Aorta (tissue), 5 donors: Measurements from ENCODE around the gene DAPK3. TPM values are rescaled to one million over a fixed set of nuclear protein-coding genes. Genes with fewer than 3 reads are reported as not detected.
"Not testable (repeated sequence)": the region's sequence is repeated elsewhere in the genome, so short reads cannot be mapped to it uniquely, and the experiment has no call there.

Source experiments
- ATAC-seq: fragments of 200-7000 bp; cut with Tn5 transposase; one replicate; pipeline ENCODE4 v1.9.1; 2022; ENCODE audit warnings: moderate library complexity; ENCODE audit not compliant: low FRiP score
- DNase-seq, 2 donors: peaks; one replicate each; pipeline ENCODE4 v3.0.0-alpha.2; 2020
- H3K27ac ChIP-seq, 2 donors: one replicate each; pipeline ENCODE4 v1.5.1; 2013; ENCODE audit warnings: low read length in 2 of 2, mild to moderate bottlenecking in 2 of 2, moderate library complexity in 2 of 2, control low read depth in 1 of 2, inconsistent platforms in 1 of 2, low read depth in 1 of 2
- H3K27me3 ChIP-seq, 2 donors: one replicate each; pipeline ENCODE4 v1.6.1; 2013; ENCODE audit warnings: control low read depth in 1 of 2, low read length in 1 of 2, mild to moderate bottlenecking in 1 of 2, moderate library complexity in 1 of 2; ENCODE audit not compliant: insufficient read depth in 2 of 2, control insufficient read depth in 1 of 2
- H3K36me3 ChIP-seq, 2 donors: one replicate each; pipeline ENCODE4 v1.6.1; 2013; ENCODE audit warnings: control low read depth in 1 of 2, low read length in 1 of 2, mild to moderate bottlenecking in 1 of 2; ENCODE audit not compliant: insufficient read depth in 2 of 2, control insufficient read depth in 1 of 2
- H3K4me1 ChIP-seq, 2 donors: one replicate each; pipeline ENCODE4 v1.6.1; 2013; ENCODE audit warnings: low read length in 2 of 2, control low read depth in 1 of 2, mild to moderate bottlenecking in 1 of 2, moderate library complexity in 1 of 2; ENCODE audit not compliant: insufficient read depth in 2 of 2, control insufficient read depth in 1 of 2
- H3K4me3 ChIP-seq, 2 donors: one replicate each; pipeline ENCODE4 v1.5.1; 2013; ENCODE audit warnings: low read length in 2 of 2, control low read depth in 1 of 2, mild to moderate bottlenecking in 1 of 2
- H3K9me3 ChIP-seq: one replicate; pipeline ENCODE4 v1.6.1; 2013; ENCODE audit warnings: mild to moderate bottlenecking, low read length; ENCODE audit not compliant: control insufficient read depth
- WGBS, 2 donors: extraction: QIAGEN DNeasy Blood & Tissue Kit; methylation state at CpG; one replicate each; pipeline ENCODE4 v1.1.7; 2013; 5-methylcytosine and 5-hydroxymethylcytosine counted together
- intact Hi-C, 2 donors: fragments of 100-400 bp; cut with DNase I; formaldehyde crosslinking; loops; one replicate each; pipeline versions ENCODE4 v1.14.2 to v1.15.0; 2022
- polyA plus RNA-seq, 2 donors: library from polyadenylated mRNA; stranded (reverse); fragments of 200-250 nt; gene quantifications; one replicate each; pipeline ENCODE4 v1.2.3, GENCODE V29; 2013
- total RNA-seq, 2 donors: library from RNA; stranded (reverse); fragmentation: NEBNext Ultra II Directional; extraction: Animal tissue kit (Norgen Biotek cat#: 25700); gene quantifications; one replicate each; pipeline ENCODE4 v1.2.1, GENCODE V29; 2021
- donor health status: healthy with polysubstance abuse.
- donor health status: Bipolar disorder and iron deficiency.
- donor health status: DM: no; HTN: no; CAD: no.
- donor health status: DM: no; HTN: no; CAD: no.
- donor health status: DM: yes; HTN: yes; CAD: no.

DAPK3 gene
- total and polyA plus RNA-seq, 4 donors, result 78.0 to 197 (median 132) TPM

GRCh38 chr19:4014541-4015491, 43.9 kb upstream of the DAPK3 start:
- 40 to 52% methylated on average over 25 of the region's 25 CpGs for WGBS, 2 donors
- Histone ChIP-seq H3K9me3 (no peaks in the 10 kb centered on the region), H3K36me3 (peaks cover 0 to 4% of the 10 kb centered on the region in 2 donors), H3K4me1 (no peaks in the 10 kb centered on the region), H3K27me3 (no peaks in the 10 kb centered on the region), H3K4me3 (no peak overlapping the region), H3K27ac (no peak overlapping the region)
- DNase-seq (no peak), ATAC-seq (peak; percentile 65)
- intact Hi-C loops, result no loop called here

GRCh38 chr19:4013886-4014540, 43.1 kb upstream of the DAPK3 start:
- Histone ChIP-seq H3K4me3 (no peak overlapping the region), H3K4me1 (no peaks in the 10 kb centered on the region), H3K9me3 (no peaks in the 10 kb centered on the region), H3K27ac (no peak overlapping the region), H3K27me3 (no peaks in the 10 kb centered on the region), H3K36me3 (peaks cover 0 to 4% of the 10 kb centered on the region in 2 donors)
- DNase-seq (no peak), ATAC-seq (no peak)
- 82 to 86% methylated on average over 20 of the region's 20 CpGs for WGBS, 2 donors
- intact Hi-C loops, result no loop called here

DNA sequence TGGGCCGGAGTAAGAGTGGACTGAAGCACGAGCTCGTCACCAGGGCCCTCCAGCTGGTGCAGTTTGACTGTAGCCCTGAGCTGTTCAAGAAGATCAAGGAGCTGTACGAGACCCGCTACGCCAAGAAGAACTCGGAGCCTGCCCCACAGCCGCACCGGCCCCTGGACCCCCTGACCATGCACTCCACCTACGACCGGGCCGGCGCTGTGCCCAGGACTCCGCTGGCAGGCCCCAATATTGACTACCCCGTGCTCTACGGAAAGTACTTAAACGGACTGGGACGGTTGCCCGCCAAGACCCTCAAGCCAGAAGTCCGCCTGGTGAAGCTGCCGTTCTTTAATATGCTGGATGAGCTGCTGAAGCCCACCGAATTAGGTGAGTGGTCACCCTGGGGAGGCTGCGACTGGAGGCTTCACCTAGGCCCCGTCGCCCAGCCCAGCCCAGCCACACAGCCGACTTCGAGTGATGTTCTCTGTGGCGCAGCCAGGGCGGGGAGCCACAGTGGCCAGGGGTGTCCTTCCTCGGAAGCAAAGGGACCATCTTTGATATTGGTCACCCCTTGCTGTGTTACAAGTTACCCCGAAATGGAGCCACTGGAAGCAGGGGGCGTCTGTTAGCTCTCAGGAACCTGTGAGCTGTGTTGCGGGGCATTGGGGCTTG, 42.2 kb upstream of the DAPK3 start:
- no peak overlapping the region for H3K27ac ChIP-seq
- WGBS, 2 donors, result 91 to 94% methylated on average over 33 of the region's 33 CpGs

DNA sequence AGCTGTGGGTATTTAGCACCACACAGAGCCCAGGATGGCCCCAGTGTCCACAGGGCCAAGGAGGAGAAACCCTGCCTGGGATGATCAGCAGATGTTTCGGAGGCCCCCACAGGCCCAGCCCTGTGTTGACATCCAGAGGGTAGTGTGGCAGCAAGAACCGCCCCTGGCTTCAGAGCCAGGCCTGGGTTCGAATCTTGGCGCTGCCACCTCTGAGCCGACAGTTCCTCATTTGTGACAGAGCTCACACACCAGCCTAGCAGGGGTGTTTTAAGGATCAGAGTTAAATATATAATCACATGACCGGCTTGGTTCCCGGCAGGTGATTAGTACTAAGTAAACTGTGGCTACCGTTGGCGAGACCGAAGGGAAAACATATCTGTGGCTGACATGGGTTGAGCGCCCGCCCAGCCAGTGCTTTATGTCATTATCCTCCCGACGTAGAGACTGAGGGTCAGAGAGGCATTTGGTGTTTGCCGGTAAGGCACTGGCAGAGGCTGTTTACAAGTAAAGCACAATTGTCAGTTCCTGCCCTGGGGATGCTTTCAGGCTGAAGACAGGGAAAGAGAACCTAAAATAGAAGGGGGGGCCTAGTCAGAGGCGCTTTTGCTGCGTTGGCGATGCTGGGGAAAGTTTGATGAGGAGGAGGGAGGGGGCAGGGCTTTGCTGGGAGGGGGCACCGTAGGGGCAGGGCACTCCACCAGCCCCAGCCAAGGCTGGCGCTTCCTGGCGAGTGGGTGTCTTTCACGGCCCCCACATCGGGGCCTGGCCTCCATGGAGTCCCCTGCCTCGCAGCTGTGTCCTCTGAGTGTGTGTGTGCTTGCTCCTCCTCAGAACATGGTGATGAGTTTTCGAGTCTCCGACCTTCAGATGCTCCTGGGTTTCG, 41.4 kb upstream of the DAPK3 start:
- no peak overlapping the region for H3K27ac ChIP-seq
- ATAC-seq (no peak), DNase-seq (no peak)
- no peak overlapping the region for H3K4me3 ChIP-seq
- H3K4me1 ChIP-seq, result no peaks in the 10 kb centered on the region
- H3K27me3 ChIP-seq, result no peaks in the 10 kb centered on the region
- peaks cover 0 to 4% of the 10 kb centered on the region in 2 donors for H3K36me3 ChIP-seq
- WGBS, 2 donors, result 87% methylated on average over 27 of the region's 27 CpGs
- no peaks in the 10 kb centered on the region for H3K9me3 ChIP-seq
- intact Hi-C loops, result no loop called here

More for the DNA sequence above, 42.2 kb upstream of the DAPK3 start:
- Histone ChIP-seq H3K4me1 (no peaks in the 10 kb centered on the region), H3K9me3 (no peaks in the 10 kb centered on the region), H3K36me3 (peaks cover 0 to 4% of the 10 kb centered on the region in 2 donors), H3K4me3 (no peak overlapping the region), H3K27me3 (no peaks in the 10 kb centered on the region)
- ATAC-seq (no peak), DNase-seq (no peak)
- intact Hi-C loops, result no loop called here

GRCh38 chr19:4011430-4011829, 40.5 kb upstream of the DAPK3 start:
- H3K27me3 ChIP-seq, intact Hi-C loops, ATAC-seq, H3K27ac ChIP-seq, DNase-seq, H3K9me3 ChIP-seq, H3K4me1 ChIP-seq, H3K36me3 ChIP-seq, H3K4me3 ChIP-seq: not testable (repeated sequence)
- 71 to 72% methylated on average over 6 of the region's 6 CpGs for WGBS, 2 donors

GRCh38 chr19:4010808-4011110, 39.9 kb upstream of the DAPK3 start:
- no peak for ATAC-seq
- Histone ChIP-seq H3K4me3 (no peak overlapping the region), H3K36me3 (peaks cover 0 to 4% of the 10 kb centered on the region in 2 donors), H3K27me3 (no peaks in the 10 kb centered on the region), H3K4me1 (no peaks in the 10 kb centered on the region), H3K9me3 (no peaks in the 10 kb centered on the region), H3K27ac (no peak overlapping the region)
- intact Hi-C loops, result no loop called here
- DNase-seq, result no peak
- 71 to 78% methylated on average over 14 of the region's 14 CpGs for WGBS, 2 donors

- intact Hi-C loops, result loop anchor here in 1 of 2 donors (5.0 kb wide), 1 partner anchor 47 kb away; no protein-coding TSS in a partner anchor
- no peak for ATAC-seq
Observed at GRCh38 chr19:4009990-4010807, 39.3 kb upstream of the DAPK3 start.

More at GRCh38 chr19:4009990-4010807, 39.3 kb upstream of the DAPK3 start:
- Histone ChIP-seq H3K9me3 (no peaks in the 10 kb centered on the region), H3K27ac (no peak overlapping the region), H3K27me3 (no peaks in the 10 kb centered on the region), H3K36me3 (peaks cover 0 to 4% of the 10 kb centered on the region in 2 donors), H3K4me1 (no peaks in the 10 kb centered on the region), H3K4me3 (no peak overlapping the region)
- 63 to 64% methylated on average over 24 of the region's 24 CpGs for WGBS, 2 donors
- DNase-seq, result no peak
